Measurements from ENCODE around the gene VSTM2L.

Gene VSTM2L

DNA sequence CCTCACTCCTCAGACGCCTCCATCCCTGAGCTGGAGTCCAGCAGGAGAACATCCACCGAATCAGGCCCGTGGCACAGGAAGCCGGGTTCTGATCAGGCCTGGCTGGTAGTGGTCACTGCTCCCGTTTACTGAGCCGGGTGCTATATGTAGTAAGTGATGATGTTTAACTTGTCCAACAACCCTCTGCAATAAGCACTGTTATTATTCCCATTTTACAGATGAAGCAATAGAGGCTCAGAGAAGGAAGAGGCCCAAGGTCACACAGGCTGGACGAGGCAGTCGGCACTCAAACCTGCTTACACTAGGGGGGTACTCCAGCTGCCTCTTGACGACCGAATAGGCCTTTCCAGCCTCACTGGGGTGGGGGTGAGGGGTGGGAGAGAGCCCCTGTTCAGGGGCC is 14.3 kb upstream of the VSTM2L start:
- TF ChIP-seq, protein P1, sequence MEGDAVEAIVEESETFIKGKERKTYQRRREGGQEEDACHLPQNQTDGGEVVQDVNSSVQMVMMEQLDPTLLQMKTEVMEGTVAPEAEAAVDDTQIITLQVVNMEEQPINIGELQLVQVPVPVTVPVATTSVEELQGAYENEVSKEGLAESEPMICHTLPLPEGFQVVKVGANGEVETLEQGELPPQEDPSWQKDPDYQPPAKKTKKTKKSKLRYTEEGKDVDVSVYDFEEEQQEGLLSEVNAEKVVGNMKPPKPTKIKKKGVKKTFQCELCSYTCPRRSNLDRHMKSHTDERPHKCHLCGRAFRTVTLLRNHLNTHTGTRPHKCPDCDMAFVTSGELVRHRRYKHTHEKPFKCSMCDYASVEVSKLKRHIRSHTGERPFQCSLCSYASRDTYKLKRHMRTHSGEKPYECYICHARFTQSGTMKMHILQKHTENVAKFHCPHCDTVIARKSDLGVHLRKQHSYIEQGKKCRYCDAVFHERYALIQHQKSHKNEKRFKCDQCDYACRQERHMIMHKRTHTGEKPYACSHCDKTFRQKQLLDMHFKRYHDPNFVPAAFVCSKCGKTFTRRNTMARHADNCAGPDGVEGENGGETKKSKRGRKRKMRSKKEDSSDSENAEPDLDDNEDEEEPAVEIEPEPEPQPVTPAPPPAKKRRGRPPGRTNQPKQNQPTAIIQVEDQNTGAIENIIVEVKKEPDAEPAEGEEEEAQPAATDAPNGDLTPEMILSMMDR (IDR thresholded peaks at IDR 0.05; ENCODE audit: borderline replicate concordance, insufficient read depth, low read depth, low read length), result no peak
- no peak overlapping the region for H3K4me3 ChIP-seq (ENCODE audit: low read depth, low read length)

DNA sequence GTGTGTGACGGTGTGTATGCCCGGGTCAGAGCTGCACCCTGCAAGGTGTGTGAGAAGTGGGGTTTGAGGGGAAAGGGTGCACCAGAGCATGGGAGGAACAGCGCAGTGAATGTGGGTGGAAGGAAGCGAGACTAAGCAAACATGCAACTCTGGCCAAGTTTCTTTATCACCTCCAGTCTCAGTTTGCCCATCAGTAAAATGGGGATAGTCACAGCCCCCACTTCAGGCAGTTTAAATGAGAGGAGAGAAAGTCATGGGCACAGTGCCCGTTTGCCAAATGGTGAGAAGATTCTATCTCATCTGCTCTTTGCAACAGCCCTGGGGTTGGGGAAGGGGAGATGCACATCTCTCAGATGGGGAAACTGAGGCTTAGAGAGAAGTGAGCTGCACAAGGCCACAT is 12.8 kb upstream of the VSTM2L start:
- TF ChIP-seq, protein P1 (IDR thresholded peaks at IDR 0.05; ENCODE audit: borderline replicate concordance, insufficient read depth, low read depth, low read length), result no peak
- no peak overlapping the region for H3K4me3 ChIP-seq (ENCODE audit: low read depth, low read length)

DNA sequence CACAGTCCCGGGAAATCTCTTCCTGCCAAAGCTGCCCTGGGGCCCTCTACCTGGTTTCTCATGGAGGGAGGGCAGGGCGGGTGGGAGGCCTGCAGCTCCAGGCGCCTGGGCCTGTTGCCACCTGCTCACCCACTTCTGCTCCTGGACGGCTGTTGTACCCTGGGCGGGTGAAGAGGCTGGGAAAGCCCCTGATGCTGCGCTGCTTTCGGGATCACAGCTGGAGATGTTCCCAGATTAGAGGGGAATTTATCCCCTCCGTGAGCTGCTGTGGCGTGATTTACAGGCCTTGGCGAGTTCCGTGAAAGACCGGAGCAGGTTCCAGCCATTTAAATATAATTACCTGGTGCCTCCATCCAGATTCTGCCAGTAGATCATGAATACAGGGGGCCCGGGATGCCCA is 12.3 kb upstream of the VSTM2L start:
- TF ChIP-seq, protein P1 (IDR thresholded peaks at IDR 0.05; ENCODE audit: borderline replicate concordance, insufficient read depth, low read depth, low read length), result no peak
- no peak overlapping the region for H3K4me3 ChIP-seq (ENCODE audit: low read depth, low read length)

DNA sequence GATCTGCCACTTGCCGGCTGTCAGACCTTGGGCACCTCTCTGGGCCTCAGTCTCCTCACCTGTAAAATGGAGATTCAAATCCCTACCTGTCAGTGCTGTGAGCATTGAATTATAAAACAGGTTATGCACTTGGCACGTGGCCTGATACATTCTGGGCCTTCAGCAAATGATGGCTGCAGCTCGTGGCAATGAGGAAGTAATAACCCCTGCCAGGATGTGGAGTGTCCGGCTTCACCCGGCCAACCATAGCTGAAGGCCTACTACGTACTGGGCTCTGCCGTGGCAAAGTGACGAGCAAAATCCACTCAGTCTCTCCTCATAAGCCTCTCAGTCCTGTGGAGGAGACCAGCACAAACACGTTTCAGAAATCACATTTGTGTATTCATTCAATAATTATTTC is 10.9 kb upstream of the VSTM2L start:
- H3K4me3 ChIP-seq (ENCODE audit: low read depth, low read length), result no peak overlapping the region
- TF ChIP-seq, protein P1 (IDR thresholded peaks at IDR 0.05; ENCODE audit: borderline replicate concordance, insufficient read depth, low read depth, low read length), result no peak

DNA sequence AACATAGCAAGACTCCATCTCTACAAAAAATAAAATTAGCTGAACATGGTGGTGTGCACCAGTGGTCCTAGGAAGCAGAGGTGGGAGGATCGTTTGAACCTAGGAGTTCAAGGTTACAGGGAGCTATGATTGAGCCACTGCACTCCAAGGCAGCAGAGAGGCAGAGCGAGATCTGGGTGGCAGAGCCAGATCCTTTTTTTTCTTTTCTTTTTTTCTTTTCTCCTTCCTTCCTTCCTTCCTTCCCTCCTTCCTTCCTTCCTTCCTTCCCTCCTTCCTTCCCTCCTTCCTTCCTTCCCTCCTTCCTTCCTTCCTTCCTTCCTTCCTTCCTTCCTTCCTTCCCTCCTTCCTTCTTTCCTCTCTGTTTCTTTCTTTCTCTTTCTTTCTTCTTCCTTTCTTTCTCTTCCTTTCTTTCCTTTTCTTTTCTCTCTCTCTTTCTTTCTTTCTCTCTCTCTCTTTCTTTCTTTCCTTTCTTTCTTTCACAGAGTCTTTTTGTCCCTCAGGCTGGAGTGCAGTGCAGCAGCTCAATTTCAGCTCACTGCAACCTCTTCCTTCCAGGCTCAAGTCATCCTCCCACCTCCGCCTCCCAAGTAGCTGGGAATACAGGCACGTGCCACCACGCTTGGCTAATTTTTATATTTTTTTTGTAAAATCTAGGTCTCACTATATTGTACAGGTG is 9.2 kb upstream of the VSTM2L start:
- no peak overlapping the region for H3K4me3 ChIP-seq (ENCODE audit: low read depth, low read length)
- TF ChIP-seq, protein P1 (IDR thresholded peaks at IDR 0.05; ENCODE audit: borderline replicate concordance, insufficient read depth, low read depth, low read length), result no peak

DNA sequence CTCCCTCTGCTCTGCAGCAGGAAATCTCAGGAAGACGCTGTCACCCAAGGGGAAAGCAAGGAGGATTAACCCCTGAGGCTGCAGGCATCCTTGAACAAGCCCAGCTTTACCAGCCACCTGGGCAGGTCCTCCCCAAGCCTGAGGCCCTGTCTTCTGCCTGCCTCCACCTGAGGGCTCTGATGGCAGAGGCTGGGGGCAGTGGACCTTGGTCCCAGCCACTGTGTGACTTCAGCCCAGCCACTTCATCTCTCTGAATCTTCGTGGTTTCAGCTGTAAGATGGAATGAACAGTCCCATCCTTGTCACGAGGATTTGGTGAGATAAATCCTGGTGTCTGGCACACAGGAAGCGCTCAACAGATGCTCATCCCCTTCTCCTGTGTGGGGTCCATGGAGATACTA is 8.5 kb upstream of the VSTM2L start:
- TF ChIP-seq, protein P1 (IDR thresholded peaks at IDR 0.05; ENCODE audit: borderline replicate concordance, insufficient read depth, low read depth, low read length), result no peak
- no peak overlapping the region for H3K4me3 ChIP-seq (ENCODE audit: low read depth, low read length)

DNA sequence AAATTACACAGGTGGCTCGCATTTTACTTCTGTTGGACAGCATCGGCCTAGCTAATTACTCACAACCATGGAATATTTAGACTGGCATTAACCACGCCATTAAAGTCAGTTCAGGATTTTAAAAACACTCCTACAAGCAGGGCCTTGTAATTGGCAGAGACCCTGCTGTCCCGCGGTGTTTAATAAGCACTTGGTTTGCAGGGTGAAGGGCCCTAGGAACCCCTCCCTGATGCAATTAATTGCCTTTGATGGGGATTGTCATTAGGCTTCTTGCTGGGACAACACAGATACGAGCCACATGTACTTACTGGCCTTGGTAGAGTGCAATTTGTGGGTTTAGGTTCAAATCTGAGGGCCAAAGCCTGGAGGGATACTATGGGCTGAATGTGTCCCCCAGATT is 7.8 kb upstream of the VSTM2L start:
- no peak overlapping the region for H3K4me3 ChIP-seq (ENCODE audit: low read depth, low read length)
- TF ChIP-seq, protein P1 (IDR thresholded peaks at IDR 0.05; ENCODE audit: borderline replicate concordance, insufficient read depth, low read depth, low read length), result no peak
